Dermis lymphatic vessel endothelial cell (primary cell): ENCODE data around the gene ARHGAP22. TPM values are rescaled to one million over a fixed set of nuclear protein-coding genes. Genes with fewer than 3 reads are reported as not detected.

Experiments used
- total RNA-seq: library from RNA; depleted of rRNA; stranded (reverse); fragments of >200 nt; gene quantifications from 2 replicates; pipeline ENCODE4 v1.2.1, GENCODE V29; 2014

ARHGAP22 gene, protein sequence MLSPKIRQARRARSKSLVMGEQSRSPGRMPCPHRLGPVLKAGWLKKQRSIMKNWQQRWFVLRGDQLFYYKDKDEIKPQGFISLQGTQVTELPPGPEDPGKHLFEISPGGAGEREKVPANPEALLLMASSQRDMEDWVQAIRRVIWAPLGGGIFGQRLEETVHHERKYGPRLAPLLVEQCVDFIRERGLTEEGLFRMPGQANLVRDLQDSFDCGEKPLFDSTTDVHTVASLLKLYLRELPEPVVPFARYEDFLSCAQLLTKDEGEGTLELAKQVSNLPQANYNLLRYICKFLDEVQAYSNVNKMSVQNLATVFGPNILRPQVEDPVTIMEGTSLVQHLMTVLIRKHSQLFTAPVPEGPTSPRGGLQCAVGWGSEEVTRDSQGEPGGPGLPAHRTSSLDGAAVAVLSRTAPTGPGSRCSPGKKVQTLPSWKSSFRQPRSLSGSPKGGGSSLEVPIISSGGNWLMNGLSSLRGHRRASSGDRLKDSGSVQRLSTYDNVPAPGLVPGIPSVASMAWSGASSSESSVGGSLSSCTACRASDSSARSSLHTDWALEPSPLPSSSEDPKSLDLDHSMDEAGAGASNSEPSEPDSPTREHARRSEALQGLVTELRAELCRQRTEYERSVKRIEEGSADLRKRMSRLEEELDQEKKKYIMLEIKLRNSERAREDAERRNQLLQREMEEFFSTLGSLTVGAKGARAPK
- total RNA-seq, result 1.3 TPM in 2 replicates

DNA sequence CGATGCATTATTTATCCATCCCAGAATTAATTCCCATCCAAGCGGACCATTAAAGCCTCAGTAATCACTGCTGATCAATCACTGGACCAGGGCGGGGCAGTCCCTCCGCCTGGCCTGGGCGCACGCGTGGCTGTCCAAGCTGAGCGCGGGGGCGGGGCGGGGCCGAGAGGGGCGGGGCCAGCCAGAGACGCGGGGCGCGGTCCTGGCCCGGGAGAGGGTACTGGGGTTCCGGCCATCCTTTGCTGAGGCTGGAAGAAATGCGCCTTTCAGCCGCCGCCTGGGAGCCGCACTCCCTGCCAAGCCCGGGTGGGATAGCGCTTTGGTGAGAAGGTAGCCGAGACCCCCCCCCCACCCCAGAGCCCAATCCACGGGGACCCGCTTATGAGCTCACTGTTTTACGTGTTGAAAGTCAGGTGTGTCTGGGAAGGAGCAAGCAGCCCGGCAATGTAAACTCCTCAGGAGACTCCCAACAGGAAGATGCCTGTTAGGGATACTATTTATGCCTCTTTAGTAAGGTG, at the start of gene ARHGAP22:
Gene ARHGAP22 (minus strand): TSS at position 83 of the 518 bp plus-strand sequence. CDS start 277 bp downstream, outside the sequence.

Other genes with a start within 250 kb of the ARHGAP22 start
- gene WDFY4, start 79.8 kb upstream of the ARHGAP22 start, total RNA-seq, result 0.11 TPM in 1 of 2 replicates, not detected in the other